Measurements from ENCODE around the gene CYBA. TPM values are rescaled to one million over a fixed set of nuclear protein-coding genes. Genes with fewer than 3 reads are reported as not detected.

CYBA gene
- polyA plus RNA-seq, 2 of the 4 experiments (the other 2 are of a cell fraction) = 75.7 to 185 TPM

- ATAC-seq = no peak
- WGBS (ENCODE audit: missing lambda C conversion rate) = 87% methylated on average over 15 of the region's 15 CpGs
- POLR2A ChIA-PET = no interaction called here
Observed at GRCh38 chr16:88684569-88685155, 33.8 kb upstream of the CYBA start.

GRCh38 chr16:88681709-88682451, 31.0 kb upstream of the CYBA start:
- TF ChIP-seq POLR2AphosphoS2 (conservative IDR thresholded peaks at IDR 0.05; ENCODE audit: low read length) (no peak), RFX5 (IDR thresholded peaks at IDR 0.05) (no peak), NR3C1 (IDR thresholded peaks at IDR 0.05) (no peak), CHD2 (IDR thresholded peaks at IDR 0.05; ENCODE audit: low read length, partially characterized antibody) (no peak), JUN (IDR thresholded peaks at IDR 0.05) (no peak), ATOH8 (CRISPR knock-in tag; IDR thresholded peaks at IDR 0.05; ENCODE audit: low read depth) (no peak), HOXB5 (CRISPR knock-in tag; IDR thresholded peaks at IDR 0.05) (no peak), HES2 (IDR thresholded peaks at IDR 0.05) (no peak)
- no peak for ATAC-seq
- Histone ChIP-seq H3K4me3 (no peak overlapping the region), H3K27ac (no peak overlapping the region), H3K4me1 (peaks cover 13% of the 10 kb centered on the region; the same call in 2 of the 3 replicates), H3K9me3 (no peaks in the 10 kb centered on the region), H3K4me2 (no peak overlapping the region)
- ChIA-PET CTCF (interaction anchor here (1.1 to 2.8 kb wide), 5 partner anchors 9 to 55 kb away, joined by 3 to 8 read pairs (median 4); partner anchors contain the start of gene MVD), POLR2A (no interaction called here)
- DNase-seq (ENCODE audit: low read depth in 1 of 2, low spot score in 1 of 2) = no peak
- WGBS (ENCODE audit: missing lambda C conversion rate) = 73% methylated on average over 21 of the region's 21 CpGs
- no peak for FAIRE-seq

More at GRCh38 chr16:88684569-88685155, 33.8 kb upstream of the CYBA start:
- no peak for DNase-seq (ENCODE audit: low read depth in 1 of 2, low spot score in 1 of 2)
- Histone ChIP-seq H3K4me1 (peaks cover 16% of the 10 kb centered on the region; the same call in 2 of the 3 replicates), H3K9me3 (no peaks in the 10 kb centered on the region), H3K4me3 (no peak overlapping the region), H3K4me2 (no peak overlapping the region), H3K27ac (no peak overlapping the region)
- CTCF ChIA-PET = interaction anchor here (1.0 to 2.2 kb wide), 10 partner anchors 12 to 126 kb away, joined by 3 to 8 read pairs (median 4); no protein-coding TSS in a partner anchor
- TF ChIP-seq KDM1A (IDR thresholded peaks at IDR 0.05; ENCODE audit: low read depth) (no peak), KDM5A (IDR thresholded peaks at IDR 0.05) (no peak), MAFK (IDR thresholded peaks at IDR 0.05; ENCODE audit: partially characterized antibody) (no peak), FOSB (CRISPR knock-in tag; IDR thresholded peaks at IDR 0.05) (no peak), TP53 (CRISPR knock-in tag; IDR thresholded peaks at IDR 0.05) (no peak), RCOR1 (IDR thresholded peaks at IDR 0.05; ENCODE audit: low read depth, low read length) (no peak), REST (IDR thresholded peaks at IDR 0.05) (no peak), FOXS1 (CRISPR knock-in tag; IDR thresholded peaks at IDR 0.05) (no peak), HOXA7 (CRISPR knock-in tag; IDR thresholded peaks at IDR 0.05) (no peak)
- no peak for FAIRE-seq
